Left renal pelvis (tissue), 4 donors: ENCODE measurements around the gene MIPEP. TPM values are rescaled to one million over a fixed set of nuclear protein-coding genes. Genes with fewer than 3 reads are reported as not detected.
"Not testable (repeated sequence)": the region's sequence is repeated elsewhere in the genome, so short reads cannot be mapped to it uniquely, and the experiment has no call there.

Experiments
- DNase-seq, 4 donors: peaks; one replicate each; pipeline ENCODE4 v3.0.0-alpha.2; 2013; ENCODE audit warnings: low read depth in 4 of 4, low spot score in 3 of 4
- polyA plus RNA-seq, 4 donors: library from polyadenylated mRNA; unstranded; fragments of 120-200 nt; gene quantifications; one replicate each; pipeline ENCODE4 v1.2.1, GENCODE V29; 2013; ENCODE audit not compliant: insufficient read length in 4 of 4

Gene MIPEP
- polyA plus RNA-seq, 4 donors: 9.2 to 31.4 (median 29.7) TPM

DNA sequence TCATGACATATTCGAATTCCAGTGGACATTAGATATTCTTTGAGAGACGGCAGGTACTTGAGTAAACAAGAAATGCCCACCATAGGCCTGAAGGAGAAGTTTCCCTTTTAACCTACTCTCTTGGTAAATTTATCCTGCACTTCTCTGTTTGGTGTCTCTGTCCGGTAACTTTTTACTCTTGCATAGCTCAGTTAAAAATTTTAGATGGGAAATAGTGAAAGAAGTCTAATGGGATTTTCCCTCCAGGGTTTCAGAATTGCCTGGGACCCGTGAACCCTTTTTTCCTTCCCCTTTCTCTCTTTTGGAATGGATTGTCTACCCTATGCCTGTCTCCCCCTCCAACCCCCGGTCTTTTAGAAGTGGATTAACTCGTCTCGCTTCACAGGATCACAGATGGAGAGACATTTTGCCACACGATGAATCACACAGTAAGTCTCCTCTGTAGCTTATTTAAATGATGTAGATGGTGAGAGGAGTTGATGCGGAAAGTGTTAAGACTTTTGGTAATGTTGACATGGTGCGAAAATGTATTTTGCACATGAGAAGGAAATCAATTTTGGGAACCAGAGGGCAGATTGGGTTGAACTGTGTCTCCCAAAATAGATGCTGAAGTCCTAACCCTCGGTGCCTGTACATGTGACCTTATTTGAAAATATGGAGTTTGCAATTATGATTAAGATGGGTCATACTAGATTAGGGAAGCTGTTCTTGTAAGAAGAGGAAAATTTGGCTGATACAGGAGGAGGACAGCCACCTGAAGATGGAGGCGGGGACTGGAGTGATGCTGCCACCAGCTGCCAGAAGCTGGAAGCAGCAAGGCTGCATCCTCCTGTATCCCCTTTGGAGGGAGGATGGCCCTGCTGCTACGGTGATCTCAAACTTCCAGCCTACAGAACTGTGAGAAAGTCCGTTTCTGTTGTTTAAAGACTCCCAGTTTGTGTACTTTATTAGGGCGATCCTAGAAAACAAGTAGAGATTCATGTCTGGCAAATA lies 711 bp upstream of the MIPEP start:
- DNase-seq: no peak

GRCh38 chr13:23884361-23884760 lies 4.8 kb downstream of the MIPEP start:
- not testable (repeated sequence) for DNase-seq

DNA sequence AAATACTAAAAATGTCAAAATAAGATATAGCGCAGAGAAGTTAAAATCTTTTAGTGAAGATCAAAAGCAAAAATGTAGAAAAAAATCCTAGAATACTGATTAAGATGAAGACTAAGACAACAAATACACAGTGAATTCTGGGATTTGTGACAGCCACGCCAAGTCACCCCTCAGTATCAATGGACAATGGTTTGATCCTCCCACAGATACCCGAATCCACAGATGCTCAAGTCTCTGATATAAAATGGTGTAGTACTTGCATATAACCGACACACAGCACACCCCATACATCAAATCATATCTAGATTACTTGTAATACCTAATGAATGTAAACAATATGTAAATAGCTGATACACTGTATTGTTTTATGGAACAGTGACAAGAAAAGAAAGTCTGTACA lies 5.9 kb downstream of the MIPEP start:
- no peak for DNase-seq

DNA sequence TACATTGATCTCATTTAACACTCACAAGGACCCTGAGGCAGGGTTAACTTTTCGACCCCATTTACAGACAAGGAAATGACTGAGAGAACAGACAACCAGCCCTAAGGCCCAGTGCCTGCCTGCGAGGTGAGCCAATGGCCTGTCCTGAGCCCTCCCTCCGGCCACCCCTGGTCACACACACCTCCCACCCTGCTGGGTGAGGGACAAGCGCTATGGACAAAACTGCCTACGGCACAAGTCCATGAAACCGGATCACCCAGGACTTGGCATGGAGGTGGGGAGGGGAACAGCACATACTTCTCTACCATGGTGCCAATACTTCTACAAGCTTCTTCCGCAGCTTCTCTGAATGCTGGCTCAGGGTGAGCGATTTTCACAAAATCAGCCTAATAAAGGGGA lies 7.8 kb downstream of the MIPEP start:
- DNase-seq: not testable (repeated sequence)

DNA sequence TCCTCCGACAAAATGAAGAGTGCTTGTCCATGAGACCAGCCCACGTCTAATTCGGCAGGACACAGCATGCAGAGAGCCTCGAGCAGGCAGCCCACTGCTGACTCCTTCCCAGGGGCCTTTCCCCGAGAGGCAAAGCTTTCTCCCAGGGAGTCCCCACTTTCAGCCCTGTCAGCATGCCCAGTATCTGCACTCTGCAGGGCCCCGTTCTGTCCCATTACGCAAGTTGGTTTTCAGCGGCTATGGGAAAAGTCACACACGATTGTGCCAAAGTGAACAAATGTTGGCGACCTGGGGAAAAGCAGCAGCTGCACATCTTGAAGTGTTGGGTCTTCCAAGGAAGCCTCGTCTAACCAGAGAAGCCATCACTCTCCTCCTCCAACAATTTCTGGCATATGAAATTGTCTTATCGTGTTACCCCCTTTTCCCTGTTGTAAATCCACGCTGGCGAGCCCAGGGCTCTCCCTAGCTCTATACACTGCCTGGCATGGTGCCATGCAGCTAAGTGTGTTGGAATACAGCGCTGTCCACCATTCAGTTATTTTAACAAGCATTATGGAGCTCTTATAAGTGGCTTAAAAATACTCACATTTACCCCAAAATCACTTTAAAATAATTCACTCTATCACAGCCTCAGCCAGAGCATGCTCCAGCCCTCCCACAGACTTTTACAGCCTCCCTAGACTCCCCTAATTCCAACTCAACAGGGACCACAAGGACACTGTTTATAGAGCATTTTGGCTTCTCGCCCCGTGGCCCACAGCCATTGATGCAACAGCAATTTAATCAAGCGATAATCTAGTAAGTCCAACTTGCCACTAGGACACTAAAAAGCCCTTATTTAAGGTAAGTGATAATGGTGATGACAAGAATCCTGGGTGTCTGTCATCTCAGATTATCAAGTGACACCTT lies 8.5 kb downstream of the MIPEP start:
- not testable (repeated sequence) for DNase-seq

GRCh38 chr13:23877286-23877685 lies 11.9 kb downstream of the MIPEP start:
- no peak for DNase-seq

- DNase-seq: no peak
Measured at GRCh38 chr13:23876265-23876664, 12.9 kb downstream of the MIPEP start.

- DNase-seq: peak in 1 of 4 donors; percentile 32
Measured at GRCh38 chr13:23871616-23872220, 17.5 kb downstream of the MIPEP start.

DNA sequence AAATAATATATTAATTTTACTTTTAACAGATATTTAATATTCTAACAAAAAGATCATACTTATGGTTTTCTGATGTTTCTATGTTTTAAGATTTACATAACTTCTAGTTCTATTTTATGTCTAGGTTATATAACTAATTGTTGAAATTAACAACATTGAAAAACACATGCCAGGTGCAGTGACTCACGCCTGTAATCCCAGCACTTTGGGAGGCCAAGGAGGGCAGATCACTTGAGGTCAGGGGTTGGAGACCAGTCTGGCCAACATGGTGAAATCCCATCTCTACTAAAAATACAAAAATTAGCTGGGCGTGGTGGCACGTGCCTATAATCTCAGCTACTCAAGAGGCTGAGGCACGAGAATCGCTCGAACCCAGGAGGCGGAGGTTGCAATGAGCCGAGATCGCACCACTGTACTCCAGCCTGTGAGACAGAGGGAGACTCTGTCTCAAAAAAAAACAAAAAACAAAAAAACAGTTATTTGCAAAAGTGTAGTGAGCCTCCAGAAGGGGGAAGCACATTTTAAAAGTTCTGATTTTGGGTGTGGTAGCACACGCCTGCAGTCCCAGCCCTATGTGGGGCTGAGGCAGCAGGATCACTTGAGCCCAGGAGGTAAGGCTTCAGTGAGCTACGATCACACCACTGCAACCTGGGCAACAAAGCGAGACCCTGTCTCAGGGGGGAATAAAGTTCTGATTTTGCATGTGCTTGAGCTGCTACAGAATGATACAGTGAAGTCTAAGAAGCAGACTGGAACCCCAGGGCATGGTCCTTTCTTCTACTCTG lies 18.7 kb downstream of the MIPEP start:
- no peak for DNase-seq

DNA sequence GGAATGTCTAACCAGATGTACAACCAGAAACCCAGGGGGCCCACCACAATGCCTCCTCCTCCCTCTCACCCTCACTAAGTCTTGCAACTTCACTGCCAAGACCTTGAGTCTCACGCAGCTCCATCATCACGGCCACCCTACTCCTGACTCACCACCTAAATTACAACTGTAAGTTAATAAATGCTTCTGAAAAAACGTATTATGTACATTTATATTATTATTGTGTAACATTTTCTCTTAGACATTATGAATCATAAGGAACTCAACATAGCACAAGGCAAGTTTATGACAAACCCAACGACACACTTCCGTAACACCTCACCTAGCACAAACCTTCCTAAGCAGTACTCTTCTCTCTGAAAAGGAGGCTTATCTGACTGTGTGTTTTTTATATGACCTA lies 20.7 kb downstream of the MIPEP start:
- DNase-seq: no peak

DNA sequence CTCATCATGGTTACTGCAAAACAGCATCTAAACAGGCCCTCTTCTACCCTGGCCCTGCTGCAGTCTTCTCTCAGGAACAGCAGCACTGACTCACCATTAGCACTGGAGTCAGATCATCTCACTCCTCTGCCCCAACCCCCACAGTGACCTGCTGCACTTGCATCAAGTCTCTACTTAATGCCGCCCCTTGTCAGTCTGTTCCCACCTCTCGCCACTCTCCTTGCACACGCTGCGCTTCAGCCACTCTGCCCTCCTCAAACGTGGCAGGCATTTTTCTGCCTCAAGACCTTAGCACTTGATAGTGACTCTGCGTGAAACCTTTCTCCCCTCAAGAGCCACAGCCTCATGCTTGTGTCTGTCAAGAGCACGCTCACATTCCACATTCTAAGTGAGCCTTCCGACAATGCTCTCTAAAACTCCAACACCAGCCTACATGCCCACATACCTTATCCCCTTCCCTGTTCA lies 22.1 kb downstream of the MIPEP start:
- DNase-seq: no peak

DNA sequence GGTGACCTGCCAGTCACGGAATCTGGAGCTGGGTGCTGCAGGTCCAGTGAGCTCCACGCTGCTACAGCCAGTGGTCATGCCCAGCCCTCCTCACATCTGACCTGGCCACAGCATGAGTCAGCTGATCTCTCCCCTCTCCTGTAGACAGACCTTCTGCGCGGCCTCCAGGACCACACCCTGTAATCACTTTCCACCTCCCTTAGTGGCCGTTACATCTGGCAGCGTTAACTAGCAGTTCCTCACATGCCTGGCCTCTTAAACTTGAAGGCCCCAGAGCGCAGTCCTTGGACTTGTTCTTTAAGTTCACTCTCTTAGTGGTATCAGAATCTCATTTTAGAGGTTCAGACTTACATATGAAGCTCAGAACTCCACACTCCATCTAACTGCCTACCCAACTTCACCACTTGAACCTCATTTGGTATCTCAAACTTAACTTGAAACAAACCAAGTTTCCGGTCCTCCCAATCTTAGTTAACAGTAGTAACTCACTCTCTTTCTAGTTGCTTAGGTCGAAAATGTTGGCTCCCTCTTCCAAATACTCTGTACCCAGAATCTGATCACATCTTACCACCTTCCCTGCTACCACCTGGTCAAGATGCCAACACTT lies 22.7 kb downstream of the MIPEP start:
- DNase-seq: no peak

DNA sequence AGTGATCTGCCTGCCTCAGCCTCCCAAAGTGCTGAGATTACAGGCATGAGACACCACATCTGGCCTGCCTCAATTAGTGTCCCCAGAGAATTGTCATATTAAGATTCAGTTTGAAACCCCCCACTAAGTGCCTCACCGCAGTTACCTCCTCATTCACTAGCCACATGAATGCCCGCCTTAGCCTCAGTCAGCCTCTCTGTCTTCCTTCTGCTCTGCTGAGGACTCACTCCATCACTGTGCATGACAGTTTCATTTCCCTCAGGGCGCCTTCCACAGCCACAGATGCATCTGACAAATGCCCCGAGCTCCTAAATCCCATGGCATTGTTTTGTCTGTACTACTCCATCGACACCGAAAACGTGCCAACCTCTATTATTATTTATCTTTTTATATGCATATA lies 23.3 kb downstream of the MIPEP start:
- DNase-seq: no peak

DNA sequence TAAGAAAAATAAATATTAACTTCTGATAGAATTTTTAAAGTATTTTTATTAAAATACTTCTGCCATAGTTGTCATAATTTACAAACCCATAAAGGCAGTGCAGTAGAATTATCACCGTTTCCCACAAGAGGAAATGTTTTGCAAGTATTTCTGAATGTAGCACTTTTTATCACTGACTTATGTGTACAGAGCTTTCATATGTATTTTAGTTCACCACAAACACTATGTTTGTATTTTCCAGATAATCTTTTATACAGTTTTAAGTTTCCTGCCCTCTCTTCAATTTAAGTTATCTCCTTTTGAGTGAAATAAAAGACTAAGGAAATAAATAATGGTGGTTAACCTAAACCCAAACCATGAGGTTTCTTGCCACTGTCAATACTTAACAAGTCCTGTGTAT lies 24.2 kb downstream of the MIPEP start:
- no peak for DNase-seq

- peak in 2 of 4 donors; percentile 24 to 56 for DNase-seq
Measured at GRCh38 chr13:23861310-23861709, 27.9 kb downstream of the MIPEP start.

DNA sequence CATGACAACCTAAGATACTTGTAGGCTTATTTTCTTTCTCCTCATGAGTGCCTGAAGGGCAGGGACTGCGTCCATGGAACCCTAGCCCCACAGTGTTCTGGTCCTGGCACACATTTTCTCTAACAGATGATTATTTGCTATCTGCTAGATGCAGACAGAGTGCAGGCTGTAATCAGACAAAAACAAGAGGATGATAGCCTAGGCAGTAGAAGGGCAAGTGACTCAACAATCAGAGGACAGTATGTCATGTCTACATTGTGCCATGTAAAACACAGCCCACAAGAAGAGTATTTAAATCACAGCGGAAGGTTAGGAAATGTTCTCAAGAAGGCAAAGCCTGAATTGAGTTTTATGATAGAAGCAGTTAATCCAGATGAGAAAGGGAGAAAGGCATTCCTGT lies 29.3 kb downstream of the MIPEP start:
- DNase-seq: no peak

DNA sequence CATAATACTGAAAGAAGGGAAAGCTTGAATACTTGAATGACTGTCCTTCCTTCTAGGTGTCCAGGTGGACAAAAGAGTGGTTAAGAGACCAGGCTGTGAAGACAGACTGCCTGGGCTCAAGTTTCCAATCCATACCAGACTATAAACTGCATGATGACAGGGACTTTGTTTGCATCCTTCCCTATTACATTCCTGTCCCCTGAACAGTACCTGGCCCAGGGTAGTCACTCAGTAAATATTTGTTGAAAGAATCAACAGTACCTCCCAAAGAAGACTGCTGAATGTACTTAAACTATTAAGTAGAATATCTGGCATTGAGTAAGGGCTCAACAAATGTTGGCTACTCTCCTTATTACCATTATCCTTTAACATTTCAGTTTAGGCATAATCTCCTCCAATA lies 29.7 kb downstream of the MIPEP start:
- DNase-seq: no peak

- DNase-seq: no peak
Measured at GRCh38 chr13:23858546-23858945, 30.7 kb downstream of the MIPEP start.

GRCh38 chr13:23856008-23856750 lies 33.0 kb downstream of the MIPEP start:
- no peak for DNase-seq
